OCI-LY3 (cell line): Measurements from ENCODE around the gene SLC25A28.
"Not testable (repeated sequence)": the region's sequence is repeated elsewhere in the genome, so short reads cannot be mapped to it uniquely, and the experiment has no call there.

Experiments
- H2AFZ ChIP-seq: fragments of 200-600, 300-600 bp; shearing (Covaris generic); 2 replicates; pipeline ENCODE4 v1.6.0; 2014; ENCODE audit warnings: antibody characterized with exemption, low read depth, low read length
- H3K27ac ChIP-seq: fragments of 200-600, 300-600 bp; sonication (generic); 2 replicates; pipeline ENCODE4 v1.5.1; 2014; ENCODE audit warnings: mild to moderate bottlenecking, low read length, moderate library complexity, mixed read lengths
- H3K27me3 ChIP-seq: fragments of 200-600, 300-600 bp; sonication (generic); 2 replicates; pipeline ENCODE4 v1.6.1; 2014; ENCODE audit warnings: low read depth, low read length, mixed read lengths
- H3K36me3 ChIP-seq: fragments of 200-600, 300-600 bp; sonication (generic); replicated peaks from 2 replicates; pipeline ENCODE3; 2014; ENCODE audit warnings: low read depth, low read length, mixed read lengths
- H3K4me1 ChIP-seq: fragments of 300-600, 200-600 bp; sonication (generic); 2 replicates; pipeline ENCODE4 v1.6.1; 2014; ENCODE audit warnings: low read length, mixed read lengths
- H3K4me2 ChIP-seq: fragments of 200-600, 300-600 bp; sonication (generic); 2 replicates; pipeline ENCODE4 v1.6.1; 2014; ENCODE audit warnings: low read length, mixed read lengths
- H3K4me3 ChIP-seq: fragments of 300-600, 200-600 bp; sonication (generic); 2 replicates; pipeline ENCODE4 v1.5.1; 2014; ENCODE audit warnings: antibody characterized with exemption, mild to moderate bottlenecking, low read length, moderate library complexity
- H3K79me2 ChIP-seq: fragments of 300-600, 200-600 bp; shearing (Covaris generic); 2 replicates; pipeline ENCODE4 v1.6.1; 2014; ENCODE audit warnings: mild to moderate bottlenecking, low read length, mixed read lengths
- H3K9ac ChIP-seq: fragments of 300-600, 200-600 bp; shearing (Covaris generic); 2 replicates; pipeline ENCODE4 v1.6.0; 2014; ENCODE audit warnings: mild to moderate bottlenecking, low read length, moderate library complexity
- H3K9me3 ChIP-seq: fragments of 200-600, 300-600 bp; shearing (Covaris generic); 2 replicates; pipeline ENCODE4 v1.6.1; 2014; ENCODE audit warnings: low read length, mixed read lengths; ENCODE audit not compliant: insufficient read depth
- H4K20me1 ChIP-seq: fragments of 200-600, 300-600 bp; sonication (generic); 2 replicates; pipeline ENCODE4 v1.6.1; 2016; ENCODE audit warnings: low read length, mixed read lengths; ENCODE audit not compliant: insufficient read depth
- CTCF ChIP-seq: fragments of 200-600, 300-600 bp; sonication (generic); IDR thresholded peaks from 2 replicates; pipeline ENCODE4 v1.5.1; 2014; ENCODE audit warnings: antibody characterized with exemption, low read length, low read depth
- EZH2phosphoT487 ChIP-seq: fragments of 200-600 bp; shearing (Covaris generic); IDR thresholded peaks from 2 replicates; pipeline ENCODE4 v1.6.1; 2018; ENCODE audit warnings: antibody characterized with exemption, mixed run types, low read depth

The SLC25A28 gene

DNA sequence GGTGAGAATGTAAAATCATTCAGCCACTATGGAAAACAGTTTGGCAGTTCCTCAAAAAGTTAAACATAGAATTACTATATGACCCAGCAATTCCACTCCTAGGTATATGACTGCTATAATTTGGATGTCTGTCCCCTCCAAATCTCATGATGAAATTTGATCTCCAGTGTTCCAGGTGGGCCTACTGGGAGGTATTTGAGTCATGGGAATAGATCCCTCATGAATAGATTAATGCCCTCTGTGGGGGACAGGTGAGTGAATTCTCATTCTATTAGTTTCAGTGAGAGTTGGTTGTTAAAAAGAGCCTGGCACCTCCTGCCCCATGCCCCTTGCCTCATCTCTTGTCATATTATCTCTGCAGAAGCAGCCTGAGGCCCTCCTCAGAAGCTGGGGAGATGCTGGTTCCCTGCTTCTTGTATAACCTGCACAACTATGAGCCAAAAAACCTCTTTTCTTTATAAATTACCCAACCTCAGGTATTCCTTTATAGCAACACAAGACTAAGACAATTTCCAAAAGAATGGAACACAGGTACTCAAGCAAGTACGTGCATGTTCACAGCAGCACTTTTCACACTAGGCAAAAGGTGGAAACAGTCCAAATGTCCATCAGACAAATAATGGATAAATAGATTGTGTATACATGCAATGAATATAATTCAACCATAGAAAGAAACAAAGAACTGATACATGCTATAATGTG is 8.8 kb upstream of the SLC25A28 start:
- Histone ChIP-seq H3K36me3 (no peaks in the 10 kb centered on the region), H4K20me1 (no peaks in the 10 kb centered on the region), H3K9ac (no peak overlapping the region), H3K4me2 (peak overlapping the region; percentile 39; the same call in 1 of the 2 replicates), H3K4me3 (no peak overlapping the region), H3K9me3 (no peaks in the 10 kb centered on the region), H2AFZ (no peak overlapping the region), H3K4me1 (peaks cover 25% of the 10 kb centered on the region), H3K79me2 (no peaks in the 10 kb centered on the region), H3K27ac (no peak overlapping the region), H3K27me3 (no peaks in the 10 kb centered on the region)
- TF ChIP-seq EZH2phosphoT487: no peak
- no peak for TF ChIP-seq CTCF

- not testable (repeated sequence) for H3K27ac ChIP-seq, H3K27me3 ChIP-seq, H3K9ac ChIP-seq, H2AFZ ChIP-seq, H3K9me3 ChIP-seq, H3K4me3 ChIP-seq, H3K4me2 ChIP-seq, H4K20me1 ChIP-seq, H3K36me3 ChIP-seq, H3K79me2 ChIP-seq
- H3K4me1 ChIP-seq: peaks cover 25% of the 10 kb centered on the region
Observed at GRCh38 chr10:99625124-99625523, 4.9 kb upstream of the SLC25A28 start.

DNA sequence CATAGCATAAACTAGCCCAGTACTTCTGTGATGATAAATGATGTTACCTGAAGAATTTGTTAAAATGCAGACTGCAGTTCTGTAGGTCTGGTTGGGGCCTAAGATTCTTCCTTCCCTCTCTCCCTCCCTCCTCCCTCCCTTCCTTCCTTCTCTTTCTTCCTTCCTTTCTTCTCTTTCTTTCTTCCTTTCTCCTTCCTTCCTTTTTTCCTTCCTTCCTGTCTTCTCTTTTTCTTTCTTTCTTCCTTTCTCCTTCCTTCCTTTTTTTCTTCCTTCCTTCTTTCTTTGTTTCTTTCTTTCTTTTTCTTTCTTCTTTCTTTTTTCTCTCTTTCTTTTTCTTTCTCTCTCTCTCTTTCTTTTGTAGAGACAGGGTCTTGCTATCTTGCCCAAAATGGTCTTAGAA is 3.7 kb upstream of the SLC25A28 start:
- H3K27ac ChIP-seq: no peak overlapping the region
- no peaks in the 10 kb centered on the region for H4K20me1 ChIP-seq
- H3K4me2 ChIP-seq: no peak overlapping the region
- H3K27me3 ChIP-seq: no peaks in the 10 kb centered on the region
- TF ChIP-seq EZH2phosphoT487: no peak
- TF ChIP-seq CTCF: no peak
- H3K36me3 ChIP-seq: no peaks in the 10 kb centered on the region
- no peak overlapping the region for H3K4me3 ChIP-seq
- no peak overlapping the region for H2AFZ ChIP-seq
- H3K9me3 ChIP-seq: no peaks in the 10 kb centered on the region
- peaks cover 16% of the 10 kb centered on the region for H3K4me1 ChIP-seq
- H3K9ac ChIP-seq: no peak overlapping the region
- H3K79me2 ChIP-seq: peaks cover 11% of the 10 kb centered on the region

- no peaks in the 10 kb centered on the region for H3K36me3 ChIP-seq
- H4K20me1 ChIP-seq: no peaks in the 10 kb centered on the region
- H3K27me3 ChIP-seq: no peaks in the 10 kb centered on the region
- peak overlapping the region; percentile 74 for H3K27ac ChIP-seq
- peaks cover 27% of the 10 kb centered on the region for H3K79me2 ChIP-seq
- H3K9me3 ChIP-seq: no peaks in the 10 kb centered on the region
- peak overlapping the region; percentile 94 for H3K9ac ChIP-seq
- H3K4me3 ChIP-seq: peak overlapping the region; percentile 91
- no peak for TF ChIP-seq EZH2phosphoT487
- TF ChIP-seq CTCF: no peak
- H2AFZ ChIP-seq: peak overlapping the region; percentile 44; the same call in 1 of the 2 replicates
- peaks cover 14% of the 10 kb centered on the region for H3K4me1 ChIP-seq
- peak overlapping the region; percentile 83 for H3K4me2 ChIP-seq
Observed at GRCh38 chr10:99621454-99622251, 1.4 kb upstream of the SLC25A28 start.
